ENCODE measurements around the gene ARID2. TPM values are rescaled to one million over a fixed set of nuclear protein-coding genes. Genes with fewer than 3 reads are reported as not detected.

The ARID2 gene
- total RNA-seq, result 10 to 100 TPM; 32.1 to 79.1 (median 41.5) TPM

DNA sequence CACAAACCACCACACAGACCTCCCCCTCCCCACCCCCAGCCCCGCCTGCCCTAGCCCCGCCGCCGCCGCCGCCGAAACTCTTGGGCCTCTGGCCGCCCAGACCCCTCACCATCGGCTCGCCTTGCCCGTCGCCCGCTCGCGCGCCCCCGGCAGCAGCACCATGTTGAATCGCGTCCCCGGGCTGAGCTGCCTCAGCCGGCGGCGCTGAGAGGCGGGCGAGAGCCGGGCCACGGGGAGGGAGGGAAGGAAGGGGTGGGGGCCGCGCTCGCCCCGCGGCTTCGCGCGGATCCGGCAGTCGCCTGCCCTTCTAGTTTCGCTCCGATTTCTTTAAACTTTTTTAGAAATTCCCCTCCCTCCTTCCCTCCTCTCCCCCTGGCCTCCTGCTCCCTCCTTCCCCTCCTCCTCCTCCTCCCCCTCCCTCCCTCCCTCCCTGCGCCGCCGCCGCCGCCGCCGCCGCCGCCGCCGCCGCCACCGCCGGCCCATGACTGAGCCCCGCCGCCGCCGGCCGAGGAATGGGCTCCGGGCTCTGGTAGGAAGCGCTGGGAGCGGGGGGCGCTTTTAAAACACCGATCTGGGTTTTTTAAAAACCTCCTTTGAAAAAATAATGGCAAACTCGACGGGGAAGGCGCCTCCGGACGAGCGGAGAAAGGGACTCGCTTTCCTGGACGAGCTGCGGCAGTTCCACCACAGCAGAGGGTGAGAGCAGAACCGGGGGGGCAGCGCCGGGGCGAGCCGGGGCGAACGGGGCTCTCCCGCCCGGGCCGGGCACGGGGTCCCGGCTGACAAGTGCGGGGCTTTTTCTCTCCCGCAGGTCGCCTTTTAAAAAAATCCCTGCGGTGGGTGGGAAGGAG lies at the start of gene ARID2:
TSS of gene ARID2 (plus strand) at position 474 of the 851 bp plus-strand sequence. CDS start at position 605, 131 bp downstream.
- peak within 1 kb of the TSS; percentile 88 for H3K4me3 ChIP-seq
- H3K27ac ChIP-seq, result peak within 1 kb of the TSS; percentile 100
- no peaks in the 10 kb centered on the region for H3K36me3 ChIP-seq
- H3K4me1 ChIP-seq, result peaks cover 46% of the 10 kb centered on the region
- TF ChIP-seq POLR2A (IDR thresholded peaks at IDR 0.05) (no peak), EP300 (IDR thresholded peaks at IDR 0.05) (no peak), POLR2AphosphoS5 (IDR thresholded peaks at IDR 0.05) (peak in 1 of 3 donors; percentile 27)
- TF ChIP-seq, protein P1, sequence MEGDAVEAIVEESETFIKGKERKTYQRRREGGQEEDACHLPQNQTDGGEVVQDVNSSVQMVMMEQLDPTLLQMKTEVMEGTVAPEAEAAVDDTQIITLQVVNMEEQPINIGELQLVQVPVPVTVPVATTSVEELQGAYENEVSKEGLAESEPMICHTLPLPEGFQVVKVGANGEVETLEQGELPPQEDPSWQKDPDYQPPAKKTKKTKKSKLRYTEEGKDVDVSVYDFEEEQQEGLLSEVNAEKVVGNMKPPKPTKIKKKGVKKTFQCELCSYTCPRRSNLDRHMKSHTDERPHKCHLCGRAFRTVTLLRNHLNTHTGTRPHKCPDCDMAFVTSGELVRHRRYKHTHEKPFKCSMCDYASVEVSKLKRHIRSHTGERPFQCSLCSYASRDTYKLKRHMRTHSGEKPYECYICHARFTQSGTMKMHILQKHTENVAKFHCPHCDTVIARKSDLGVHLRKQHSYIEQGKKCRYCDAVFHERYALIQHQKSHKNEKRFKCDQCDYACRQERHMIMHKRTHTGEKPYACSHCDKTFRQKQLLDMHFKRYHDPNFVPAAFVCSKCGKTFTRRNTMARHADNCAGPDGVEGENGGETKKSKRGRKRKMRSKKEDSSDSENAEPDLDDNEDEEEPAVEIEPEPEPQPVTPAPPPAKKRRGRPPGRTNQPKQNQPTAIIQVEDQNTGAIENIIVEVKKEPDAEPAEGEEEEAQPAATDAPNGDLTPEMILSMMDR (IDR thresholded peaks at IDR 0.05), result no peak
- H3K9me3 ChIP-seq, result no peaks in the 10 kb centered on the region
- no peaks in the 10 kb centered on the region for H3K27me3 ChIP-seq
- 1% methylated on average over 45 of the region's 88 CpGs for WGBS
- DNase-seq (ENCODE audit: low spot score in 2 of 2), result peak; percentile 79 to 80

GRCh38 chr12:45680362-45680761 lies 49.1 kb upstream of the ARID2 start:
- H3K27me3 ChIP-seq, result no peaks in the 10 kb centered on the region
- no peak for DNase-seq (ENCODE audit: low spot score in 2 of 2)

GRCh38 chr12:45681465-45681864 lies 48.0 kb upstream of the ARID2 start:
- no peaks in the 10 kb centered on the region for H3K36me3 ChIP-seq
- no peak overlapping the region for H3K27ac ChIP-seq
- TF ChIP-seq POLR2AphosphoS5 (IDR thresholded peaks at IDR 0.05) (no peak), EP300 (IDR thresholded peaks at IDR 0.05) (no peak), POLR2A (IDR thresholded peaks at IDR 0.05) (no peak)
- TF ChIP-seq, protein P1 (IDR thresholded peaks at IDR 0.05), result no peak
- H3K4me1 ChIP-seq, result no peaks in the 10 kb centered on the region
- H3K4me3 ChIP-seq, result no peak overlapping the region
- H3K9me3 ChIP-seq, result no peaks in the 10 kb centered on the region
- no peaks in the 10 kb centered on the region for H3K27me3 ChIP-seq
- DNase-seq (ENCODE audit: low spot score in 2 of 2), result no peak

More at GRCh38 chr12:45680362-45680761, 49.1 kb upstream of the ARID2 start:
- H3K27ac ChIP-seq, result no peak overlapping the region
- TF ChIP-seq POLR2AphosphoS5 (IDR thresholded peaks at IDR 0.05) (no peak), POLR2A (IDR thresholded peaks at IDR 0.05) (no peak), EP300 (IDR thresholded peaks at IDR 0.05) (no peak)
- TF ChIP-seq, protein P1 (IDR thresholded peaks at IDR 0.05), result no peak
- no peaks in the 10 kb centered on the region for H3K36me3 ChIP-seq
- H3K4me3 ChIP-seq, result no peak overlapping the region
- no peaks in the 10 kb centered on the region for H3K9me3 ChIP-seq
- no peaks in the 10 kb centered on the region for H3K4me1 ChIP-seq

DNA sequence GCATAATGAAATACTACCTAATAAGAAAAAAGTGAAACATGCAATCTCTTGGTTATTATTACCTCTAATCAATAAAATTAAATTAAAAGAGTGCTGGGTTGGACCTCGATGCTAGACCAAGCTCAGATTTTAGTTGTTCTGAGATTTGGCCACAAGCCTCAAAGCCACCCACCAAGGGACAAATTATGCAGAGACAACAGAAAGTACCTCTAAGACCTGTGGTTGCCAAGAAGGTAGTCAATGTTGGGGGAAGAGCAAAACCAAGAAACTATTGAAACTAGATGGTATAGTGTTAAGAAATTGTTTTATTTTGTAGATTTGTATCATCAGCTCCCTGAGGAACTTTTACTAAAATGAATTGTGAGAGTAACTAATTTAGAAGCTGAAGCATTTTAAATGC lies 43.8 kb upstream of the ARID2 start:
- H3K4me3 ChIP-seq, result no peak overlapping the region
- no peaks in the 10 kb centered on the region for H3K27me3 ChIP-seq
- WGBS, result 83% methylated on average over 1 of the region's 1 CpG
- no peak overlapping the region for H3K27ac ChIP-seq
- no peaks in the 10 kb centered on the region for H3K36me3 ChIP-seq
- no peak for DNase-seq (ENCODE audit: low spot score in 2 of 2)
- H3K9me3 ChIP-seq, result no peaks in the 10 kb centered on the region
- TF ChIP-seq POLR2AphosphoS5 (IDR thresholded peaks at IDR 0.05), result no peak
- no peak for TF ChIP-seq EP300 (IDR thresholded peaks at IDR 0.05)
- TF ChIP-seq, protein P1 (IDR thresholded peaks at IDR 0.05), result no peak
- no peak for TF ChIP-seq POLR2A (IDR thresholded peaks at IDR 0.05)
- H3K4me1 ChIP-seq, result no peaks in the 10 kb centered on the region
